Astrocyte of the cerebellum (primary cell): Measurements from ENCODE around the gene ACTL9.
"Not testable (repeated sequence)": the region's sequence is repeated elsewhere in the genome, so short reads cannot be mapped to it uniquely, and the experiment has no call there.

Experiments
- DNase-seq: peaks from one replicate; pipeline ENCODE4 v3.0.0-alpha.2; 2011; ENCODE audit warnings: low read depth
- H3K4me3 ChIP-seq: 2 replicates; pipeline ENCODE4 v1.5.1; 2011; ENCODE audit warnings: mild to moderate bottlenecking, low read depth, low read length, moderate library complexity
- in situ Hi-C: cut with HindIII; loops from 2 replicates; pipeline ENCODE4 v1.10.0; 2017; ENCODE audit warnings: low sequenced_read_pairs
- TF ChIP-seq, protein P1 (sequence below): IDR thresholded peaks from 2 replicates; pipeline ENCODE4 v1.5.1; 2012; ENCODE audit warnings: low read length, low read depth, moderate library complexity, mild to moderate bottlenecking; ENCODE audit errors: missing control alignments

ACTL9 gene

DNA sequence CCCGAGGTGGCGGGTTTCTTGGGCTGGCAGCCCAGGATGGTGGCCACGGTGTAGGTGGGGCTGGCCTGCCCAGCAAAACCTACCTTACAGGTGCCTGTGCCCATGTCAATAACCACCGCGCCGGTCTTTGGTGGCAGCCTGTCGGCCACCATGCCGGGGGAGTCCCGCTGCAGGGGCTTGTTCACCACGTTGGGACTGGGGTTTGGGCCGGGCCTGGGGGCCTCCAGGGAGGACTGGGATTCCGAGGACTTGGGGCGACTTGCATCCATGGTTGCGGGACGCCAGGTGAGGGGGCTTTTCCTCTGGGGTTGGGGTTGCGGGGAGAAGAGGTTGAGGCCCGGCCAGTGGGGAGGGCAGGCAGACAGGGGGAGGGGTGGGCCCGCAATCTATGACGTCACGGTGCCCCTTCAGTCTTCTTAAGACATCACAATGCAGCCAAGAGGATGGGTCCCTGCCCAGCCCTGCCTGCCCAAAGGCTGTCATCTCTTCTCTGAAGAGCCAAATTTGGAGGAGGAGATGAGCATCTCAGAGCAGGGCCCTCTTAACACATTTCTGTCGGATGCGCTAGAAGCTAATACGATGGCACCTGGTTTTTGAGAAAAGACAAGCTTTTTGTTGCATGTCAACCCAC, at the start of gene ACTL9:
TSS of gene ACTL9 (minus strand) at position 363 of the 631 bp plus-strand sequence. CDS start at position 269, 94 bp downstream.
- H3K4me3 ChIP-seq = no peak within 1 kb of the TSS
- DNase-seq = no peak
- TF ChIP-seq, protein P1, sequence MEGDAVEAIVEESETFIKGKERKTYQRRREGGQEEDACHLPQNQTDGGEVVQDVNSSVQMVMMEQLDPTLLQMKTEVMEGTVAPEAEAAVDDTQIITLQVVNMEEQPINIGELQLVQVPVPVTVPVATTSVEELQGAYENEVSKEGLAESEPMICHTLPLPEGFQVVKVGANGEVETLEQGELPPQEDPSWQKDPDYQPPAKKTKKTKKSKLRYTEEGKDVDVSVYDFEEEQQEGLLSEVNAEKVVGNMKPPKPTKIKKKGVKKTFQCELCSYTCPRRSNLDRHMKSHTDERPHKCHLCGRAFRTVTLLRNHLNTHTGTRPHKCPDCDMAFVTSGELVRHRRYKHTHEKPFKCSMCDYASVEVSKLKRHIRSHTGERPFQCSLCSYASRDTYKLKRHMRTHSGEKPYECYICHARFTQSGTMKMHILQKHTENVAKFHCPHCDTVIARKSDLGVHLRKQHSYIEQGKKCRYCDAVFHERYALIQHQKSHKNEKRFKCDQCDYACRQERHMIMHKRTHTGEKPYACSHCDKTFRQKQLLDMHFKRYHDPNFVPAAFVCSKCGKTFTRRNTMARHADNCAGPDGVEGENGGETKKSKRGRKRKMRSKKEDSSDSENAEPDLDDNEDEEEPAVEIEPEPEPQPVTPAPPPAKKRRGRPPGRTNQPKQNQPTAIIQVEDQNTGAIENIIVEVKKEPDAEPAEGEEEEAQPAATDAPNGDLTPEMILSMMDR = no peak
- in situ Hi-C loops = loop anchor here (25.0 kb wide), 1 partner anchor 164 kb away; no protein-coding TSS in a partner anchor

DNA sequence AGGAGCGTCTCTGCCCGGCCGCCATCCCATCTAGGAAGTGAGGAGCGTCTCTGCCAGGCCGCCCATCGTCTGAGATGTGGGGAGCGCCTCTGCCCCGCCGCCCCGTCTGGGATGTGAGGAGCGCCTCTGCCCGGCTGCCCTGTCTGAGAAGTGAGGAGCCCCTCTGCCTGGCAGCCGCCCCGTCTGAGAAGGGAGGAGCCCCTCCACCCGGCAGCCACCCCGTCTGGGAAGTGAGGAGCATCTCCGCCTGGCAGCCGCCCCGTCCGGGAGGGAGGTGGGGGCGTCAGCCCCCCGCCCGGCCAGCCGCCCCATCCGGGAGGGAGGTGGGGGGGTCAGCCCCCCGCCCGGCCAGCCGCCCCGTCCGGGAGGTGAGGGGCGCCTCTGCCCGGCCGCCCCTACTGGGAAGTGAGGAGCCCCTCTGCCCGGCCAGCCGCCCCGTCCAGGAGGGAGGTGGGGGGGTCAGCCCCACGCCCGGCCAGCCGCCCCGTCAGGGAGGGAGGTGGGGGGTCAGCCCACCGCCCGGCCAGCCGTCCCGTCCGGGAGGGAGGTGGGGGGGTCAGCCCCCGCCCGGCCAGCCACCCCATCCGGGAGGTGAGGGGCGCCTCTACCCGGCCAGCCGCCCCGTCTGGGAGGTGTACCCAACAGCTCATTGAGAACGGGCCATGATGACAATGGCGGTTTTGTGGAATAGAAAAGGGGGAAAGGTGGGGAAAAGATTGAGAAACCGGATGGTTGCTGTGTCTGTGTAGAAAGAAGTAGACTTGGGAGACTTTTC, 40.9 kb upstream of the ACTL9 start:
- H3K4me3 ChIP-seq, in situ Hi-C loops, DNase-seq: not testable (repeated sequence)

DNA sequence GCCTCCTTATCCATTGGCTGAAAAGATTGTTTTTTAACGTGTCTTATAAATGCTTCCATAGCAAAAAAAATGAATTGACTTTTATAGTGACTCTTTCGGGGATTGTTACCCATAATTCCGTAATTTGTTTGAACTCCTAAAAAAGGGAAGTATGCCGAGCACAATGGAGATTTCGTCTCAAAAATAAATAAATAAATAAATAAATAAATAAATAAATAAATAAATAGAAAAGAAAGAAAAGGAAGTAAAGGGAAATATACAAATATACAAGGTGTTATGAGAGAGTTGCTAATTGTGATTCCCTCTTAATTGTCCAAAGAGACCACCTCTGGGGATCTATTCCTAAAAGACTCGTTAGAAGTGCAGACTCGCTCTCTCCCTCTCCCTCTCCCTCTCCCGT, 39.8 kb upstream of the ACTL9 start:
- TF ChIP-seq, protein P1 = no peak
- in situ Hi-C loops = no loop called here
- H3K4me3 ChIP-seq = no peak overlapping the region
- DNase-seq = no peak

DNA sequence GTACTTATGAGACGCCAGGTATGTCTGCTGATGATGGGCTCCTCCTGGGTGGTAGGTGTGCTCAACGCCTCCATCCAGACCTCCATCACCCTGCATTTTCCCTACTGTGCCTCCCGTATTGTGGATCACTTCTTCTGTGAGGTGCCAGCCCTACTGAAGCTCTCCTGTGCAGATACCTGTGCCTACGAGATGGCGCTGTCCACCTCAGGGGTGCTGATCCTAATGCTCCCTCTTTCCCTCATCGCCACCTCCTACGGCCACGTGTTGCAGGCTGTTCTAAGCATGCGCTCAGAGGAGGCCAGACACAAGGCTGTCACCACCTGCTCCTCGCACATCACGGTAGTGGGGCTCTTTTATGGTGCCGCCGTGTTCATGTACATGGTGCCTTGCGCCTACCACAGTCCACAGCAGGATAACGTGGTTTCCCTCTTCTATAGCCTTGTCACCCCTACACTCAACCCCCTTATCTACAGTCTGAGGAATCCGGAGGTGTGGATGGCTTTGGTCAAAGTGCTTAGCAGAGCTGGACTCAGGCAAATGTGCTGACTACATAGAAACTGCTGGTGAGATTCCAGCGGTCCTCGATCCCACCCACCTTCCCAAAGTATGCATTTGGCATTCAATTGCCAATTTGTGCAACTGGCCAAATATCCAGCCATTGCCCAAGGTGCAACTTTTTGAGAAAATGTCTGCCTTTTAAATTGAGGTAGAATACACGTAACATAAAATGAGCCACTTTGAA, 33.0 kb upstream of the ACTL9 start:
- TF ChIP-seq, protein P1 = no peak
- no peak overlapping the region for H3K4me3 ChIP-seq
- no peak for DNase-seq
- in situ Hi-C loops = no loop called here

GRCh38 chr19:8724276-8724675, 25.7 kb upstream of the ACTL9 start:
- H3K4me3 ChIP-seq = no peak overlapping the region
- no peak for DNase-seq
- in situ Hi-C loops = no loop called here
- TF ChIP-seq, protein P1 = no peak

- TF ChIP-seq, protein P1 = no peak
- in situ Hi-C loops = no loop called here
- H3K4me3 ChIP-seq = no peak overlapping the region
- no peak for DNase-seq
Observed at GRCh38 chr19:8722032-8722431, 23.4 kb upstream of the ACTL9 start.
